GM15510 (cell line): ENCODE measurements around the gene ROBO4.

ENCODE experiments used
- POLR2A ChIP-seq: IDR thresholded peaks from 3 replicates; pipeline ENCODE4 v1.6.1; 2011; ENCODE audit warnings: borderline replicate concordance; ENCODE audit not compliant: insufficient read length; ENCODE audit errors: extremely low read depth

ROBO4 gene

DNA sequence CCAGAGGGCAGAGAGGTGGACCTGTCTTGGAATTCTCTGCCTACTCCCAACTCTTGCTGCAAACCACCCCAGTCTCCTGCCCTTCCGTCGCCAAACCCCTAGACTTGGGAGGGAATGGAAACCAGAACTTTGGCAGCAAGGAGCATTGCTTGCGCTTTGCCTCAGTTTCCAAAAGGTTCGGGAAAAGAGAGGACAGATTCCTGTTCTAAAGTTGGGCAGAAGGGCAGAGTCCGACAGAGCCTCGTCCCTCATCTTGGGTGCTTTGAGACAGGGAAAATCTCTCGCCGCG is 32.8 kb downstream of the ROBO4 start:
- TF ChIP-seq POLR2A: no peak

DNA sequence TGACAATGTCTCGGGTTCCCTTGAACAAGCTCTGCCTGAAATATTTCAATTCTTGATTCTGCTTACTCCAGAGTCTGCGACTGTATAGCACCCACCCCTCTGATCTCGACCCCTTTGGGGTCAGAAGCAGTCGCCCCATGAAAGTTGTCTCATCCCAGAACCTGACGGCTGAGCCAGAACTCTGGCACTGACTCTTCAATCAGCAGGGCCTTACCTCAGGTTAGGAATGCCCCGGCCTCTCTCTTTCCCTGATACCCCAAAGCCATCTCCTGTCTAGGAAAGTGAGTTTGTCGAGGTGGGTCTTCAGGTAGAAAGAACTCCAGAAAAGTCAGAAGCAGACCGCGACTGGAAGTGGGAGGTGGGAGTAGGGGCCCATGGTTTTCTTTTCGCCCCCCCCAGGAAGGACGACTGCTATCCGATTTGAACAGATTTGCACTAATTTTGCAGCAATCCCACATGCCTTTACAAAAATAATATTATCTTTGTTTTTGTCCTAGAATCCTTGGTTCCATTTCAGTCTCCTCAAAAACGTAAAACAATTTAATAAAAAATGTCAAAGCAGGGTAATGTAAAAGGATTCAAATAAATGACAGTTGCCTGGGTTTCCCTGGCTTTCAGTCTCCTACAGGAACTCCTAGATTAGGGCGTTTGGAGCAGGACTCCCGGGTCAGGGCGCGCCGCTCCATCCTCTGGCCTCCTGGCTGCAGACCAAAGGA is 33.3 kb downstream of the ROBO4 start:
- no peak for TF ChIP-seq POLR2A

DNA sequence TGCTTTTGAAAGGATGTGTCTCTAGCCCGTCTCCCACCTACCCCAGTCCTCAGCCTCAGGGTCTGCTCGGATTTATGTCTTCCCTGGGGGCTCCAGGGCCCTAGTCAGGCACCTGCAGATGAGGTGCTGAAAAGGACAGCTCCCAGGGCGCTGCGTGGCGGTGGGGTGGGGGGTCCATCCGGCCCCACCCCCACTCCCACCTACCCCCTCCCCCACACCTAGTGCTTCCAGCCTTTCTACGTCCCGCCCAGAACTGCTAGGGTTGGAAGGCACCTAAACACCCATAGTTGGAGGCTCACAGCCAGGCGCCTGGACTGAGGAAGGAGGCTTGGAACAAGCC is 33.9 kb downstream of the ROBO4 start:
- TF ChIP-seq POLR2A: no peak

DNA sequence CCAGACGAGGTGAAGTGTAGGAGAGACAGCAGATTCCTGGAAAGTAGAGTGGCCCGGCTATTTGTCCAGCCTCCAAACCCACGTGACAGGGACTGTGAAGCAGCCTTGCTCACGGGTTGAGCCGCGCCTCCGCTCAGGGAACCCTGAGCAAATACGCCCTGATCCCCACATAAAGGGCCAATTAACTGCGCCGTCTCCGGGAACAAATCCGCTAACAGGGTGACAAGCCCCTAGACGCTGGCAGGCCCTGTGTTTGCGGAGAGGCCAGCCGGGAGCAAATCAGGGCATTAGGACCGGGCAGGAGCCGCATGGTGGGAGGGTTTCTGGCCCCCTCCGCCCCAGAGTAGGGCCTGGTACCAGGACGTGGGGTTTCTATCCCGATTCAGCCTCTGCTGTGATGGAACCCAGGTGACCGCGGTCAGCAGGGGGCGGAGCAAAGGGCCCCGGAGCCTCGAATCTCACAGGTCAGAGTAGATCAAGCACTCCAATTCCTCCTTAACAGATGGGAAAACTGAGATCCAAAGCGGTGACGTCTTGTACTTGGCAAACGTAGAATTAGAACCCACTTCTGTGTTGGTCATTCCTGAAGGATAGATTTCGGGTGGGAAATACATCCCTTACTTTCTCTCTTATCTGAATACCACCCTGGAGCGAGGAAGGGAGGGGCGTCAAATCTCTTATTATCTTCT is 34.4 kb downstream of the ROBO4 start:
- TF ChIP-seq POLR2A: no peak

DNA sequence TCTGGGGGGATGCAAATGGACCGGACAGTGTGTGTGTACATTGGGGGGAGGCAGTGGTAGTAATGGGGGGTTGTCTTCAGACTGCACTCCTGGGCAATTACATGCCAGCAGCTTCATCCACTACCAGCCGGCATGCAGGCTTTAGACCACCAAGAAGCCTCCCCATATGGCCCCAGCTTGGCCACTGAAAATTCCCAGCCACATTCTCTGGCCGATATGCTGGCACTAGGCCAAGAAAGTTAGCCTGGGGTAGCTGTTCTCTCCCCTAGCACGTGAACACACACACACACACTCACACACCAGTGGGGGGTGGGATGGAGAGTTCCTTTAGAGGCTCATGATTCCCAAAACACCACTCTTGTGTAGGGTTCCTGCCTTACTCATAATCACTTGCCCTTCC is 36.0 kb downstream of the ROBO4 start:
- no peak for TF ChIP-seq POLR2A

DNA sequence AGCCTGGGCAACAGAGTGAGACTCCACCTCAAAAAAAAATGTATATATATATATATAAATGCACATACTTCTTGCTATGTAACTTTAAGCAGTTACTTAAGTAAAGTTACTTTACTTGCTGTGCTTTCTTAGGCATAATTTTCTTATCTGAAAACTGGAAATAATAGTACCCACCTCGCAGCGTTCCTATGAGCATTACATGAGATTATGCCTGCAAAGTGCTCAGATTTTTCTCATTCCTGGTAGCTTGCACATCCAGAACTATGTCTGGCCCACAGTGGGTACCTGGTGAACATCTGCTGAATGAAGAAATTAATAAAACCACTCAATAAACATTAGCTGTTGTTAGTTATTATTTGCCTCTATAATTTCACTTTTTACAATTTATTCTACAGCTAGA is 38.5 kb downstream of the ROBO4 start:
- TF ChIP-seq POLR2A: no peak

DNA sequence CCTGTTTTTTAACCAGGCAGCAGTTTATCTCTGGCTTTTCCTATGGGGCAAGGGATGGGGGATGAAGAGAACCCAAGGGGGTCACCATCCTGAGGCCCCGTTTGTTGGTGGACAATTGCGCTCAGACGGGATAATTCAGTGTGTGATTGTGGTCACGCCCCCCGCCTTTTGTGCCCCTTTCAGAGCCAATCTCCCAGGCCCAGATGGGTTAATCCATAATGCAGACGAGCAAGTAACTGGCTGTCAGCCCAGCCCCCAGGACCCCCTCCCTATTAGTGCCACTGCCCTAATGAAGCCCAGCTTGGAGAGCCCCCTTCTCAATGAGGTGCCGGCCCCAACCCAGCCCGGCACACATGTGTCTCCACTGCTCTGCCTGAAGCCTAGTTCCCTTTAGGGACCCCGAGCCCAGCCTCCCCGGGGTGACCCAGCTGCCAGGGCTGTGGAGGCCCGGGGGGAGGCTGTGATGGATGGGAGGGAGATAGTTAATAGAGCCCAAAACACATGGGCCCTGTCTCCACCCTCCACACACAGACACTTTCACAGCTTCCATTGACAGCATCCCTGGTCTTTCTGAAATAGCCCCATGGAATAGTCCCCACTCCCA is 51.5 kb downstream of the ROBO4 start:
- TF ChIP-seq POLR2A: no peak

DNA sequence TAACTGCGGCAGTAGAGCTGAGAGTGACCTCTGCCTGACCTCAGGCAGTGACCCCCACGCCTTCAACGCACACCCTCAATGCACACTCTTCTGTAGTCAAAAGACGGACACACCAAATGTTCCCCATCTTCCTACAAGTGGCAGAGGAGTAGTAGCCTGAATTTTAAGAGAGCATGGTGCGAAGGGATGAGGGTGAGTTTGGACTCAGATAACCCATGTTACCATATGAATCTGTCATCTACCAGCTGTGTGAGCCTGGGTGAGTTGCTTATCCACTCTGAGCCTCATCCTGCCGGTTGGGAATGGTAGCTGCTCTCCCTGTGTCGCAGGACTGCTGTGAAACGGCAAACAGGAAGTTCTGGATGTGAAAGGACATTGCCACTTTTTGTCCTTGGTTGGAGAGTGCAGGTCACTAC is 53.0 kb downstream of the ROBO4 start:
- TF ChIP-seq POLR2A: no peak

DNA sequence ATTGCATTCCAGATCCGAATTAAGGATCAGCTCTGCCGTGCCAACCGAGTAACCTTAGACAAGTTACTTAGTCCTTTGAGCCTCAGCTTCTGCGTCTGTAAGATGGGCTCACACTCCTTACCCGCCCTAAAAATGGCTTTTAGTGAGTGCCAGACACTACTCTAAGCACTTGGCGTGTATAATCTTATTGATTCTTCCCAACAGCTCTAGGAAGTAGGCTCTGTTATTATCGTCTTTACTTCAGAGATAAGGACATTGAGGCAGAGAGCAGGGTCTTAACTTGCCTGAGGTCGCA is 54.1 kb downstream of the ROBO4 start:
- TF ChIP-seq POLR2A: no peak

DNA sequence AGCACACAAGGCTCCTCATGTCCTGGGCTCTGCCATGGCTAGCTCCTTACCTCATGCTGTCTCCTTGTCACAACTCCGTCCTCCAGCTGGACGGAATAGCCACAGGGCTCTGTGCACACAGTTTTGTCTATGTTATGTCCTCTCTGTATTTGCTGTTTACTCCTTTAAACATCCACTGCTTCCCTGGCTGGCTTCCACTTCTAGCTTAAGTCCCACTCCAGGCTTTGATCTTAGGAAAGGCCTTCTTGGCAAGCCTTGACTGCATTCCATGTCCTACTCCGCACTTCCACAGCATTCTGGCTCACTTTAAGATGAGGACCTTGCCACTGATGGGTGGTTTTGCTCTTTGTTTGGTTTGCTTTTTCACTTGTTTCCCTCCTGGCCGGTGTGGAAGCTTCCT is 55.4 kb downstream of the ROBO4 start:
- TF ChIP-seq POLR2A: no peak

DNA sequence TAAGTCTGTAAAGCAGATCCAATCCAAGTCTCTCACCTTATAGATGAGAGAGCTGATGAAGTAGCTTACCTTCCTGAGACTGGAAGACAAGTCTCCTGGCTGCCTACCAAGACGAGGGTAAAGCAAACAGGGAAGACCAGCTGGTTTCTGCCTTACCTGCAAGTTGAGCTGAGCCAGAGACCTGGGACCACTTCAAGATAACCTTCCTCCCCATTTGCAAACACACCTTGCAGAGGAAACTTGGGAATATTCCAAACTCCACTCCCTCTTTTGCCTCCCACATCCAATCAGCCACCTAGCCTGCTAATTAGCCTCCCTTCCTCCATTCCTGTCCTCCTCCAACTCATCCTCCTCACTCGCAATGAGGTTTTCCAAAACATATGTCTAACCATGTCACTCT is 55.8 kb downstream of the ROBO4 start:
- TF ChIP-seq POLR2A: no peak

DNA sequence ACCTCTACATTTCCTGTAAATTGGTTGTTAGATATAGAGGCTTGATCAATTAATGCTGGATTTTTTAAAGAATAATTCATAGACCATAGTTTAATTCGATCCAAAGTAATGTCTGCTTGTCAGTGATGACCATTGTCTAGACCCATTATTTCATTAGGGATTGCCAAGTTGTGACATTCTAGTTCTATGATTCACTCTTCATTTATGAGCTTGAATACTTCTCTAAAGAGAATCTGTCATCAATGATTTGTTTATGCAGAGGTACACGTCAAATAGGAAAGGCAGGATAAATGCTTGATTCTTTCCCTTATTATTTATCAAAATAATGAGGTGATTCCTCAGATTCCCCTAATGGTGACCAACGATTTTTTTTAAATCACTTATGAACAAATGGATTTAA is 56.5 kb downstream of the ROBO4 start:
- TF ChIP-seq POLR2A: no peak

DNA sequence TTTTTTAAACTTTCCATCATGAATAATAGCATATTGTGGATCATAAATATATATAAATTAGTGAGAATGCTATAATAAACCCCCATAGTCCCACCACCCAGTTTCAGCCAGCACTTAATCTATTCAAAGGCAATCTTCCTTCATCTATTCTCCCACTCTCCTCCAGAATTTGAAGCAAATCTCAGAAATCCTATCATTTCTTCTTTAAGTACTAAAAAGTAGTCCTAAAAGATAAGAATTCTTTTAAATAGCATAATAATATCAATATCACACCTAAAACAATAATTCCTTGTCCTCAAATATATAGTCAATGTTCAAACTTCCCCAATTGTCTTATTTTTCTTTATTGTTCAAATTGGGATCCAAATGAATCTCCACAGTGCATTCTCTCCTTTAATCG is 57.0 kb downstream of the ROBO4 start:
- no peak for TF ChIP-seq POLR2A

DNA sequence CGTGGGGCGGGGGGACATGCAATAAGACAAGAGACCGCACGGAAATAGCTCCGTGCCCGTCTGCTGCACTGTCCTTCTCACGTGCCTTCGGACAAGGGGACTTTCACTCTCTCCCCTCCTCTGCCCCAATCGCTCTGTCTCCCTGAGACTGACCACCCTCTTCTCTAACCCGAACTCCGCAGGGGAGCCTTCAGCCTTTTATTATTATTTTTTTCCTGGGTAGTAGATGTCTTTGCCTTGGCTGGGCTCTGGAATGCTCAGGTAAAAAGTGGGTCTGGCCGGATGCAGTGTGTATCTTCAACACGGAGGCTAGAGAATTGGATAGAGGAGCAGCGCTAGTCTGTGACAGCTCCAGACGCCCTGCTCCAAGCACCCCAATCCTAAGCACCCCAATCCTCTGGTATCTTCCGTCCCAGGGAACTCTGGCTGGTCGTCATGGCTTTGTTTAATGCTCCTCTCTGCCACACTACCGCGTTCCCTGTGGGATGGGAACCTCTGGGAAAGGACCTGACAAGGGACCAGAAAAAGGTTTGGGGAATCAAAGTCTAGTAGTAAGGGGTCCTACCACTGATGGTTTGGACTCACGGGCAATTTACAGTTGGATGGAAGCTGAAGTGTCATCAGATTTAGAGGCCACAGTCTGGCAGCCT is 57.6 kb downstream of the ROBO4 start:
- no peak for TF ChIP-seq POLR2A

DNA sequence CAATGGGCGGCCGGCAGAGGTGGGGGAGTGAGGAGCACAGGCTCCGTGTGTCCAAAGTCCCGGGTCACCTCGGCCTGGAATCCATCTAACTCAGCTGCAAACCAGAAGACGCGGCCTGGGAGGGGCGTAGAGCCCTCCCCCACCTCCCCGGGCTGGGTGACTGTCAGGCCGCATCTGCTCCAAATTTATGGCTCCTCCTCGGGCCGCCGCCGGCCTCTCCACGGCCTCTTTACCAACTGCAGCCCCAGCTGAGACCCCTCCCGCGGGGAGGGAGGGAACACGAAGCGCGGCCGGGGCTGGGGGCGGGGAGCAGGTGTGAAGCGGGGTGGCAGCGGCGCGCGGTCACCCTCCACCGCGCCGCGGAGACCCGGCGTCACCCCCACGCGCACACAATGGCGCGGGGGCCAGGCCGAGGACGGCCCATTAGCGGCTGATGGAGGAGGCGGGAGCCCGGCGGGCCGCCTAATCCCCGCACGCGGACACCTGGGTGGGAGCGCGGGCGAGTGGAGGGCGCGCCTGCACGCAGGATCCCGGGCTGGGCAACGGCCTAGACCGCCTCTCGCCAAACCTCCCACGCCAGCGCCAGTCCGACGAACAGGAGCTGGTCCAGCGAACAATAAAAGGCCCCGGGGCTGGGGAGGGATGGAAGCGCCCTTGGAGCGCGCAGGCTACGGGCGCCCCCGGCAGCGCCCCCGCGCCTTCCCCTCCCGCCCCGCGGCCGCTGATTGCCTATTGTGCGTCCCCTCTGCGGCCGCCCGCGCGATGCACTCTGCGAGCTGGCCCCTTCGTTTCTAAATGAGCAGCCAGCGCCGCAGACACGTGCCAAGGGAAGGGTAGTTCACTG is 58.3 kb downstream of the ROBO4 start:
- no peak for TF ChIP-seq POLR2A

DNA sequence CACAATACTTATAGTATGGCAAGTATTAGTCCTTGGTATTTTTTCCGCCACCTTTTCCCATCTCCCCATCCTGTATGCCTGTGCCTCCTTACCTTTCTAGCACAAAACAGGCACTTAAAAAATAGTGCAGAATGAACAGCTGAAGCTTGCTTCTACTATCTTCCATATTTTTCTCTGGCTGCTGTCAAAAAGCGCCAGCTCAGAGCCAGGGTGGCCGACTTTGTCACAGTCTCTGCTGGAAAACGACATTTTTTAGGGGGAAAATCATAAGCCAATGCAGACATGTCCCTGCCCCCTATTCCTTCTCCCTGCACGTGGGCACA is 58.9 kb downstream of the ROBO4 start:
- no peak for TF ChIP-seq POLR2A

DNA sequence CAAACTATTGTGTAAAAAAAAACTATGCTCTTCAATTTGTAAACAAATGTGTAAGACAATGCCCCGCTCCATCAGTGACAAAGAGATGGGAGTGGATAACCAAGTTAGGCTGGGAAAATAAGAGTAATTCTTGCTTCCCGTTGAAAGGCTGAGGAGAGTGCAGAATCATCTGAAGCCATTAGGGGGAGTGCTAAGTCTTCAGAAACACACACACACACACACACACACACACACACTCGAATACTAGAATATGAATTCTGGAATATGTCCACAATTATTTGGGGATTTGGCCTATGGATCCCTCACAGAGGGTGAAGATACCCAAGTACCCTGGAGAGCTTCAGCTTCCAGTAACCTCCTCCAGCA is 60.2 kb downstream of the ROBO4 start:
- no peak for TF ChIP-seq POLR2A

DNA sequence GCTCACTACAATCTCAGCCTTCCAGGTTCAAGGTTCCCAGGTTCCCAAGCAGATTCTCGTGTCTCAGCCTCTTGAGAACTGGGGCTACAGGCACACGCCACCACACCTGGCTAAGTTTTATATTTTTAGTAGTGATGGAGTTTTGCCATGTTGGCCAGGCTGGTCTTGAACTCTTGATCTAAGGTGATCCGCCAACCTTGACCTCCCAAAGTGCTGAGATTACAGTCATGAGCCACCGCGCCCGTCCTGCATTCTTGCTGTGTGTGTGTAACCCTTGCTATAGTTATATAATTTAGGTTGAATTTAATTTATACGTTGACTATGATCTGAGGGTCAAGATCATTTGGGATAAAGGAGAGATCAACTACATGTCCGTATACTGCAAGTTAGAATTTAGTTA is 61.7 kb downstream of the ROBO4 start:
- TF ChIP-seq POLR2A: no peak
